Measurements from ENCODE around the gene CYP27A1. TPM values are rescaled to one million over a fixed set of nuclear protein-coding genes. Genes with fewer than 3 reads are reported as not detected.

Gene CYP27A1
- polyA plus RNA-seq, 3 donors, result 48.3 to 63.2 (median 59.1) TPM

GRCh38 chr2:218805627-218806026 is 23.7 kb downstream of the CYP27A1 start:
- DNase-seq, result no peak

GRCh38 chr2:218806346-218806978 is 24.5 kb downstream of the CYP27A1 start:
- DNase-seq, result no peak

GRCh38 chr2:218807626-218808025 is 25.7 kb downstream of the CYP27A1 start:
- no peak for DNase-seq

GRCh38 chr2:218809515-218809914 is 27.6 kb downstream of the CYP27A1 start:
- DNase-seq, result no peak

GRCh38 chr2:218810256-218810655 is 28.3 kb downstream of the CYP27A1 start:
- DNase-seq, result no peak

- DNase-seq, result no peak
Observed at GRCh38 chr2:218811382-218811781, 29.4 kb downstream of the CYP27A1 start.

GRCh38 chr2:218812096-218812815 is 30.3 kb downstream of the CYP27A1 start:
- DNase-seq, result no peak

- no peak for DNase-seq
Observed at GRCh38 chr2:218812861-218813260, 30.9 kb downstream of the CYP27A1 start.

- DNase-seq, result no peak
Observed at GRCh38 chr2:218813771-218814460, 32.0 kb downstream of the CYP27A1 start.

GRCh38 chr2:218814540-218815243 is 32.7 kb downstream of the CYP27A1 start:
- no peak for DNase-seq

- DNase-seq, result no peak
Observed at GRCh38 chr2:218815244-218815637, 33.3 kb downstream of the CYP27A1 start.

GRCh38 chr2:218815649-218816048 is 33.7 kb downstream of the CYP27A1 start:
- no peak for DNase-seq

- no peak for DNase-seq
Observed at GRCh38 chr2:218816561-218817011, 34.6 kb downstream of the CYP27A1 start.

GRCh38 chr2:218819093-218819492 is 37.1 kb downstream of the CYP27A1 start:
- no peak for DNase-seq

- no peak for DNase-seq
Observed at GRCh38 chr2:218820746-218821369, 38.9 kb downstream of the CYP27A1 start.

GRCh38 chr2:218821605-218822211 is 39.8 kb downstream of the CYP27A1 start:
- DNase-seq, result no peak

- DNase-seq, result no peak
Observed at GRCh38 chr2:218822622-218823021, 40.7 kb downstream of the CYP27A1 start.

GRCh38 chr2:218823196-218823855 is 41.4 kb downstream of the CYP27A1 start:
- DNase-seq, result no peak

GRCh38 chr2:218824004-218824403 is 42.1 kb downstream of the CYP27A1 start:
- DNase-seq, result no peak

- DNase-seq, result no peak
Observed at GRCh38 chr2:218826791-218827190, 44.8 kb downstream of the CYP27A1 start.
